Suprapubic skin (tissue), 4 donors: ENCODE results near the gene ITSN1.

Experiments used
- CTCF ChIP-seq, 2 donors: fragments of 200-600 bp in 1 of 2; fragments of 450-650 bp in 1 of 2; sonication (generic) in 1 of 2; IDR thresholded peaks; one replicate each; pipeline ENCODE4 v1.5.1; 2016 to 2019; ENCODE audit warnings: antibody characterized with exemption in 2 of 2, mild to moderate bottlenecking in 1 of 2, moderate library complexity in 1 of 2
- EP300 ChIP-seq: sonication (generic); formaldehyde crosslinking; IDR thresholded peaks from one replicate; pipeline ENCODE4 v1.6.1; 2017; ENCODE audit warnings: antibody characterized with exemption
- POLR2A ChIP-seq, 2 donors: fragments of 450-650 bp; IDR thresholded peaks; one replicate each; pipeline ENCODE4 v1.6.1; 2017; ENCODE audit warnings: antibody characterized with exemption in 2 of 2, mild to moderate bottlenecking in 2 of 2, moderate library complexity in 2 of 2
- POLR2AphosphoS5 ChIP-seq, 3 donors: sonication (generic); formaldehyde crosslinking; IDR thresholded peaks; one replicate each; pipeline ENCODE4 v1.6.1; 2017; ENCODE audit warnings: antibody characterized with exemption in 3 of 3

- no peak for TF ChIP-seq CTCF (IDR thresholded peaks at IDR 0.05)
- no peak for TF ChIP-seq EP300
- TF ChIP-seq POLR2AphosphoS5 (IDR thresholded peaks at IDR 0.05), result no peak
- TF ChIP-seq POLR2A (IDR thresholded peaks at IDR 0.05), result no peak
These were observed 238.3 kb downstream of the ITSN1 start for GRCh38 chr21:33880626-33881025.
